ENCODE data around the gene ATP9B.

DNA sequence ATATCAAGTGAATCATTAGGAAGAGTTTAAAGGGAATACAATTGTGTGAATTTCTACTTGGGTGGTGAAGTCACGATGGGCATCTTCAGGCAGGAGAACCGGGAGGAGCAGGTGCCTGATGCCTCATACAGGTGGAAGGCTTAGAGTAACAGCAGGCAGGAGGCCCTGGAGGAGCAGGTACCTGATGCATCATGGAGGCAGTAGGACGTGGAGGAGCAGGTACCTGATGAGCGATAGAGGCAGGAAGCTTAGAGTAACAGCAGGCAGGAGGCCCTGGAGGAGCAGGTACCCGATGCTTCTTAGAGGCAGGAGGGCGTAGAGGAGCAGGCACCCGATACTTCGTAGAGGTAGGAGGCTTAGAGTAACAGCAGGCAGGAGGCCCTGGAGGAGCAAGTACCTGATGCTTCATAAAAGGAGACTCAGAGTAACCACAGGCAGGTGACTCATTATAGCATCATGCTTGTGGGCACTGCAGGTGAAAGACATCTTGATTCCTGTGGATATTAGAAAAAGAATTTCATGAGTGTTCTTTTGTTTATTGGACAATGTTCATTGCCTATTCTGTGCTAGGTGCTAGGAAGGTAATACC lies 133.9 kb downstream of the ATP9B start:
- TF ChIP-seq POLR2A (IDR thresholded peaks at IDR 0.05; ENCODE audit: low read depth) = no peak
- TF ChIP-seq CTCF (IDR thresholded peaks at IDR 0.05) = no peak
- TF ChIP-seq POLR2AphosphoS5 (IDR thresholded peaks at IDR 0.05) = no peak
- TF ChIP-seq EP300 (IDR thresholded peaks at IDR 0.05) = no peak
